Endothelial cell of umbilical vein (primary cell): ENCODE measurements around the gene RGS12.

Source experiments
- EZH2 ChIP-seq: IDR thresholded peaks from 2 replicates; pipeline ENCODE4 v1.6.1; 2012; ENCODE audit warnings: borderline replicate concordance, low read depth, mild to moderate bottlenecking, moderate library complexity, low read length, inconsistent platforms; ENCODE audit not compliant: severe bottlenecking
- MYC ChIP-seq: IDR thresholded peaks from one replicate; pipeline ENCODE4 v1.6.1; 2011; ENCODE audit warnings: mild to moderate bottlenecking, low read depth, low read length
- TF ChIP-seq, protein P1 (sequence below), 2 donors: IDR thresholded peaks; 1 replicate in 1 of 2; 2 replicates in 1 of 2; pipeline ENCODE4 v1.5.1; 2011; ENCODE audit warnings: low read length in 2 of 2, mild to moderate bottlenecking in 2 of 2, moderate library complexity in 2 of 2, control low read depth in 1 of 2, inconsistent platforms in 1 of 2, low read depth in 1 of 2; ENCODE audit not compliant: insufficient read depth in 1 of 2; ENCODE audit errors: extremely low read depth in 1 of 2

DNA sequence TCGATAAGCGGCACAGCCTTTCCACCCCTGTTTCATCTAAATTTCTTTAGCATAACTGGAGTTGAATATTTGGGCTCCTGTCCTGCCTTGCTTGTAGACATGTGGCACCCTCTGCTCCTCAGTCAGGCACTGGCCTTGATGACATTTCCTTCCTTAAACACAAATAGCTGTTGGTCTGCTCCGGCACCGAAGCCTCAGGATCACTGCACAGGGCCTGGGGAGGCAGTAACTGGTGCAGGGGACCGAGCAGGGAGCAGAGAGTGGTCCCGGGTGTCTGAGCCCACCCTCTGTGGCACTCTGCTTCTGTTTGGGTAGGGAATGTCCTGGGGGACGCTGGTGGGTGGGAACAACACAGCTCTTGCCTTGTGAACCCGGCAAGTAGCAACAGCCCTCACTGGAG lies 13.6 kb downstream of the RGS12 start:
- TF ChIP-seq, protein P1, sequence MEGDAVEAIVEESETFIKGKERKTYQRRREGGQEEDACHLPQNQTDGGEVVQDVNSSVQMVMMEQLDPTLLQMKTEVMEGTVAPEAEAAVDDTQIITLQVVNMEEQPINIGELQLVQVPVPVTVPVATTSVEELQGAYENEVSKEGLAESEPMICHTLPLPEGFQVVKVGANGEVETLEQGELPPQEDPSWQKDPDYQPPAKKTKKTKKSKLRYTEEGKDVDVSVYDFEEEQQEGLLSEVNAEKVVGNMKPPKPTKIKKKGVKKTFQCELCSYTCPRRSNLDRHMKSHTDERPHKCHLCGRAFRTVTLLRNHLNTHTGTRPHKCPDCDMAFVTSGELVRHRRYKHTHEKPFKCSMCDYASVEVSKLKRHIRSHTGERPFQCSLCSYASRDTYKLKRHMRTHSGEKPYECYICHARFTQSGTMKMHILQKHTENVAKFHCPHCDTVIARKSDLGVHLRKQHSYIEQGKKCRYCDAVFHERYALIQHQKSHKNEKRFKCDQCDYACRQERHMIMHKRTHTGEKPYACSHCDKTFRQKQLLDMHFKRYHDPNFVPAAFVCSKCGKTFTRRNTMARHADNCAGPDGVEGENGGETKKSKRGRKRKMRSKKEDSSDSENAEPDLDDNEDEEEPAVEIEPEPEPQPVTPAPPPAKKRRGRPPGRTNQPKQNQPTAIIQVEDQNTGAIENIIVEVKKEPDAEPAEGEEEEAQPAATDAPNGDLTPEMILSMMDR (IDR thresholded peaks at IDR 0.05; ENCODE audit: extremely low read depth in 1 of 2, insufficient read depth in 1 of 2, low read depth in 1 of 2, low read length in 2 of 2) = no peak
- TF ChIP-seq EZH2 (no peak), MYC (no peak)
